Sigmoid colon (tissue), 4 donors: Measurements from ENCODE around the gene GRID1.

ENCODE experiments used
- EP300 ChIP-seq, 4 donors: sonication (generic); formaldehyde crosslinking; IDR thresholded peaks; one replicate each; pipeline ENCODE4 v1.6.1; 2017; ENCODE audit warnings: antibody characterized with exemption in 4 of 4
- POLR2A ChIP-seq, 2 donors: fragments of 450-650 bp; IDR thresholded peaks; one replicate each; pipeline ENCODE4 v1.6.1; 2016; ENCODE audit warnings: antibody characterized with exemption in 2 of 2, mild to moderate bottlenecking in 2 of 2, moderate library complexity in 2 of 2
- POLR2AphosphoS5 ChIP-seq, 4 donors: sonication (generic); formaldehyde crosslinking; IDR thresholded peaks; one replicate each; pipeline ENCODE4 v1.6.1; 2017; ENCODE audit warnings: antibody characterized with exemption in 4 of 4
- TF ChIP-seq, protein P1 (sequence below), 4 experiments: fragments of 450-650 bp in 3 of 4; fragments of 200-600 bp in 1 of 4; IDR thresholded peaks; one replicate each; pipeline ENCODE4 v1.5.1; 2016 to 2019; ENCODE audit warnings: antibody characterized with exemption in 4 of 4, mild to moderate bottlenecking in 3 of 4, moderate library complexity in 2 of 4

DNA sequence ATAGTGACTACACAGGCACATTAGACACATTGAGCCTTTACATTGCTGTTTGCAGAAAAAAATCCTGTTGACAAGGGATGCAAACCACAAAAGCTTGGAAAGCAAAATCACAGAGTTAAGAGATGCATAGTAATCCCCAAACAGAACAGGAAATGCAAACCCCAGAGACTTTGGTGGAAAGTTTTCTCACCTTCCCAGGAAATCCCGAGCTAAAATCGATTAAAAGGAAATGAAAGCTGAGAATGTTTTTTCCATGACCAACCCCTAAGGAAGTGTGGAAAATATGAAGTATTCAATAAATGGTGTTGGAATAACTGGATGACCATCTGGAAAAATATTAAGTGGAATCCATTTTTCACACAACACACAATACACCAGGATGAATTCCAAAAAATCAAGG, 598.7 kb downstream of the GRID1 start:
- TF ChIP-seq, protein P1, sequence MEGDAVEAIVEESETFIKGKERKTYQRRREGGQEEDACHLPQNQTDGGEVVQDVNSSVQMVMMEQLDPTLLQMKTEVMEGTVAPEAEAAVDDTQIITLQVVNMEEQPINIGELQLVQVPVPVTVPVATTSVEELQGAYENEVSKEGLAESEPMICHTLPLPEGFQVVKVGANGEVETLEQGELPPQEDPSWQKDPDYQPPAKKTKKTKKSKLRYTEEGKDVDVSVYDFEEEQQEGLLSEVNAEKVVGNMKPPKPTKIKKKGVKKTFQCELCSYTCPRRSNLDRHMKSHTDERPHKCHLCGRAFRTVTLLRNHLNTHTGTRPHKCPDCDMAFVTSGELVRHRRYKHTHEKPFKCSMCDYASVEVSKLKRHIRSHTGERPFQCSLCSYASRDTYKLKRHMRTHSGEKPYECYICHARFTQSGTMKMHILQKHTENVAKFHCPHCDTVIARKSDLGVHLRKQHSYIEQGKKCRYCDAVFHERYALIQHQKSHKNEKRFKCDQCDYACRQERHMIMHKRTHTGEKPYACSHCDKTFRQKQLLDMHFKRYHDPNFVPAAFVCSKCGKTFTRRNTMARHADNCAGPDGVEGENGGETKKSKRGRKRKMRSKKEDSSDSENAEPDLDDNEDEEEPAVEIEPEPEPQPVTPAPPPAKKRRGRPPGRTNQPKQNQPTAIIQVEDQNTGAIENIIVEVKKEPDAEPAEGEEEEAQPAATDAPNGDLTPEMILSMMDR (IDR thresholded peaks at IDR 0.05): no peak
- TF ChIP-seq POLR2AphosphoS5 (IDR thresholded peaks at IDR 0.05) (no peak), EP300 (IDR thresholded peaks at IDR 0.05) (no peak), POLR2A (IDR thresholded peaks at IDR 0.05) (no peak)
